Forelimb muscle (tissue), 1 donor: Measurements from ENCODE around the gene TTC13. TPM values are rescaled to one million over a fixed set of nuclear protein-coding genes. Genes with fewer than 3 reads are reported as not detected.

Experiments used
- polyA plus RNA-seq: library from polyadenylated mRNA; unstranded; fragments of 120-200 nt; gene quantifications from one replicate; pipeline ENCODE4 v1.2.1, GENCODE V29; 2013; ENCODE audit not compliant: insufficient read length

Gene TTC13
- polyA plus RNA-seq, 1 donor, result 20.1 TPM

Other genes with a start within 250 kb of the TTC13 start
- 0.47 TPM for gene CAPN9, start 231.5 kb downstream of the TTC13 start, polyA plus RNA-seq
- 63.6 TPM for gene C1orf198, start 110.3 kb downstream of the TTC13 start, polyA plus RNA-seq
- 14.7 TPM for gene ARV1, start 233 bp upstream of the TTC13 start, polyA plus RNA-seq
- gene FAM89A, start 61.4 kb upstream of the TTC13 start, polyA plus RNA-seq, result 7.9 TPM
- gene TRIM67, start 183.2 kb upstream of the TTC13 start, polyA plus RNA-seq, result 0.08 TPM